BJ (cell line): ENCODE results near the gene CEP112. TPM values are rescaled to one million over a fixed set of nuclear protein-coding genes. Genes with fewer than 3 reads are reported as not detected.
A peak's percentile ranks its signal among the peaks of the same experiment; 100 is the strongest.
"Not testable (repeated sequence)": the region's sequence is repeated elsewhere in the genome, so short reads cannot be mapped to it uniquely, and the experiment has no call there.

ENCODE experiments used
- CTCF ChIA-PET: fragments of 350-600 bp; formaldehyde crosslinking; extraction: SDS; loops from one replicate; lab custom pipeline; 2021; ENCODE audit warnings: antibody characterized with exemption, inconsistent platforms; lab: Yijun Ruan, JAX
- POLR2A ChIA-PET: fragments of 300-600 bp; sonication (Branson Sonifier 250); formaldehyde crosslinking; extraction: SDS; loops from one replicate; lab custom pipeline; 2021; ENCODE audit warnings: antibody characterized with exemption; lab: Charles Lee
- DNase-seq: peaks from one replicate; pipeline ENCODE4 v3.0.0-alpha.2; 2011; ENCODE audit warnings: low read depth
- H3K27me3 ChIP-seq: 2 replicates; pipeline ENCODE4 v1.6.0; 2011; ENCODE audit warnings: low read length; ENCODE audit not compliant: control insufficient read depth, insufficient read depth
- H3K36me3 ChIP-seq: 2 replicates; pipeline ENCODE4 v1.5.1; 2011; ENCODE audit warnings: low read length; ENCODE audit not compliant: control insufficient read depth, insufficient read depth
- H3K4me3 ChIP-seq: 2 replicates; pipeline ENCODE4 v1.5.1; 2011; ENCODE audit warnings: low read depth, mild to moderate bottlenecking, control low read depth, low read length
- polyA plus RNA-seq: library from polyadenylated mRNA; depleted of rRNA; stranded (reverse); fragments of >200 nt; gene quantifications from 2 replicates; pipeline ENCODE4 v1.2.3, GENCODE V29; 2011
- TF ChIP-seq, protein P1 (sequence below): IDR thresholded peaks from 2 replicates; pipeline ENCODE4 v1.5.1; 2011; ENCODE audit warnings: low read depth, mild to moderate bottlenecking, control low read depth, inconsistent platforms, low read length, moderate library complexity; ENCODE audit not compliant: insufficient read depth

Gene CEP112
- polyA plus RNA-seq, 1 experiment = 3.3 TPM

DNA sequence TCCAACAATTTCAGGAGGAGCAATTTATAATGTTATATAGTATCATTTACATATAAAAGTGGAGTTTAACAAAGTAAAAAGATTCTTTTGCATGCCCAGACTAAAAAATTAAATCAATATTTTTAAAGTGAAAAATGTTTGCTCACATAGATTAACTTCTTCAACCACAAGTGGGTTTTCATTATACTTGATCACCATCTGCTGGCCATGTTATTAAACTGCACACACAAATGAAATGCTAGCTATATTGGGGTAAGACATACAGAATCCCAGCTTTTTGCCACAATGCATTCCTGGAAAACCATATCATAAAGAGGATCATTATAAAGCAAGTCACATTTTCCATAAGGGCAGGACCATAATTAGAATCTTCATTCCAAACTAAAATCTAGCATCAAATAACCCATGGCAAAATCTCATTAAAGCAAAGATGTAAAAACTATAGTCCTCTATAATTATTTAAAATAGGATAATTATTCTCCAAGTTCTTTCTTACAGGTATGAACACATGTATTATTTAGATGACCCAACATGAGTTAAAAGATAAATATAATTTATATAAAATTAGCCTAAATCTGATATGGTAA lies 26.3 kb downstream of the CEP112 start:
- TF ChIP-seq, protein P1, sequence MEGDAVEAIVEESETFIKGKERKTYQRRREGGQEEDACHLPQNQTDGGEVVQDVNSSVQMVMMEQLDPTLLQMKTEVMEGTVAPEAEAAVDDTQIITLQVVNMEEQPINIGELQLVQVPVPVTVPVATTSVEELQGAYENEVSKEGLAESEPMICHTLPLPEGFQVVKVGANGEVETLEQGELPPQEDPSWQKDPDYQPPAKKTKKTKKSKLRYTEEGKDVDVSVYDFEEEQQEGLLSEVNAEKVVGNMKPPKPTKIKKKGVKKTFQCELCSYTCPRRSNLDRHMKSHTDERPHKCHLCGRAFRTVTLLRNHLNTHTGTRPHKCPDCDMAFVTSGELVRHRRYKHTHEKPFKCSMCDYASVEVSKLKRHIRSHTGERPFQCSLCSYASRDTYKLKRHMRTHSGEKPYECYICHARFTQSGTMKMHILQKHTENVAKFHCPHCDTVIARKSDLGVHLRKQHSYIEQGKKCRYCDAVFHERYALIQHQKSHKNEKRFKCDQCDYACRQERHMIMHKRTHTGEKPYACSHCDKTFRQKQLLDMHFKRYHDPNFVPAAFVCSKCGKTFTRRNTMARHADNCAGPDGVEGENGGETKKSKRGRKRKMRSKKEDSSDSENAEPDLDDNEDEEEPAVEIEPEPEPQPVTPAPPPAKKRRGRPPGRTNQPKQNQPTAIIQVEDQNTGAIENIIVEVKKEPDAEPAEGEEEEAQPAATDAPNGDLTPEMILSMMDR = peak; percentile 62
- POLR2A ChIA-PET = no interaction called here
- Histone ChIP-seq H3K27me3 (no peaks in the 10 kb centered on the region), H3K36me3 (peaks cover 2% of the 10 kb centered on the region; the same call in 1 of the 2 replicates), H3K4me3 (no peak overlapping the region)
- peak; percentile 10 for DNase-seq
- CTCF ChIA-PET = interaction anchor here (0.6 to 5.2 kb wide), 17 partner anchors 15 to 1850 kb away, joined by 3 to 47 read pairs (median 4); no protein-coding TSS in a partner anchor

DNA sequence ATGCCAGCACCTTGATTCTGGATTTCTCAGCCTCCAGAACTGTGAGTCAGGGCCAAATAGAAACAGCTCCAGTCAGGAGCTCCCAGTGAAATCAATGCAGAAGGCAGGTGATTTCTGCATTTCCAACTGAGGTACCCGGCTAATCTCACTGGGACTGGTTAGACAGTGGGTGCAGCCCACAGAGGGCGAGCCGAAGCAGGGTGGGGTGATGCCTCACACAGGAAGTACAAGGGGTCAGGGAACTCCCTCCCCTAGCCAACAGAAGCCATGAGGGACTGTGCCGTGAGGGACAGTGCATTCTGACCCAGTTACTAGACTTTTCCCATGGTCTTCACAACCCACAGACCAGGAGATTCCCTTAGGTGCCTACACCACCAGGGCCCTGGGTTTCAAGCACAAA lies 36.9 kb downstream of the CEP112 start:
- H3K4me3 ChIP-seq, DNase-seq, POLR2A ChIA-PET, H3K36me3 ChIP-seq, H3K27me3 ChIP-seq: not testable (repeated sequence)
- CTCF ChIA-PET = interaction anchor here (0.7 to 1.4 kb wide), 3 partner anchors 9 to 357 kb away, joined by 3 read pairs; no protein-coding TSS in a partner anchor

DNA sequence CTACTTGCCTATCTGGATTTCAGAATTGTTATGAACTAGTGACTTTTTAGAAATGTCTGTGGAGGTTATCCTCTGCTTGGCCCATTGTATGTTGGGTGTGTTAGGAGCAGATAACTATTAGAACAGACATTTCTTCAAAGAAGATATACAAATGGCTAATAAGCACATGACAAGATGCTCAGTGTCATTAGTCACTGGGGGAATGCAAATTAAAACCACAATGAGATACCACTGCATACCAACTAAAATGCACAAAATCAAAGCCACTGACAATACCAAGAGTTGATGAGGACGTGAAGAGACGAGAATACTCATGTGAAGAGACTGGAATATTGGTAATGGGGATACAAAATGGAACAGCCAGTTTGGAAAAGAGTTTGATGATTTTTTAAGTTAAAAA lies 39.2 kb downstream of the CEP112 start:
- POLR2A ChIA-PET = no interaction called here
- TF ChIP-seq, protein P1 = no peak
- Histone ChIP-seq H3K36me3 (no peaks in the 10 kb centered on the region), H3K27me3 (no peaks in the 10 kb centered on the region), H3K4me3 (no peak overlapping the region)
- DNase-seq = peak; percentile 5
- CTCF ChIA-PET = no interaction called here

DNA sequence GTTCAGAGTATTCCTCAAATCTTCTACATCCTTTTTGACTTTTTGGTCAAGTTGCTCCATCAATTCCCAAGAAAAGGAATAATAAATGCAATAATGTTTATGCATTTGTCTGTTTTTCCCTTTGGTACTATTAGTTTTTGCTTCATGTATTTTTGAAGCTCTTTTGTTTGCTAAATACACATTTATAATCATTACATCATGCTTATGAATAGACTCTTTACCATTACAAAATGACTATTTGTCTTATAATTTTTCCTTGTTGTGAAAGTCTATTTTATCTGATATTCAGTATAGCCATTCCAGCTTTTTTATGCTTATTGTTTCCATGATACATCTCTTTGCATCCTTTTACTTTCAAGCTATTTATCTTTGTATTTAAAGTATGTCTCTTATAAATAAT lies 41.2 kb downstream of the CEP112 start:
- no peaks in the 10 kb centered on the region for H3K36me3 ChIP-seq
- TF ChIP-seq, protein P1 = no peak
- ChIA-PET POLR2A (no interaction called here), CTCF (interaction anchor here (0.7 to 1.8 kb wide), 5 partner anchors 13 to 873 kb away, joined by 3 to 6 read pairs (median 3); no protein-coding TSS in a partner anchor)
- H3K27me3 ChIP-seq = no peaks in the 10 kb centered on the region
- H3K4me3 ChIP-seq = no peak overlapping the region
- no peak for DNase-seq

DNA sequence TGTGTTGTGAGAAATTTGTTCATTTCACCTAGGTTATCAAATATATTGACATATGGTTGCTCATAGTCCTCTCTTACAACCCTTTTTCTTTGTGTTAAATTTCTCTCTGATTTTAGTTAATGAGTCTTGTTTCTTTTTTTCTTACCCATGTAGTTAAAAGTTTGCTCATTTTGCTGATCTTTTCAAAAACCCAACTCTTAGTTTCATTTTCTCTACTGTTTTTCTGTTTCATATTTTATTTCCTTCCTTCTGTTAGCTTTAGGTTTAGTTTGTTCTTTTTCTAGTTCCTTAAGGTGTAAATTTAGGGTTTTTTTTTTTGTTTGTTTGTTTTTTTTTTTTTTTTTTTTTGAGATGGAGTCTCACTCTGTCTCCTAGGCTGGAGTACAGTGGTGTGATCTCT lies 42.4 kb downstream of the CEP112 start:
- ChIA-PET POLR2A (no interaction called here), CTCF (interaction anchor here (0.7 kb wide), 1 partner anchor 892 kb away, joined by 3 read pairs; no protein-coding TSS in a partner anchor)
- no peak overlapping the region for H3K4me3 ChIP-seq
- no peak for DNase-seq
- TF ChIP-seq, protein P1 = no peak
- H3K36me3 ChIP-seq = no peaks in the 10 kb centered on the region
- H3K27me3 ChIP-seq = no peaks in the 10 kb centered on the region
